Thyroid gland (tissue), 4 donors: ENCODE measurements around the gene CCL7. TPM values are rescaled to one million over a fixed set of nuclear protein-coding genes. Genes with fewer than 3 reads are reported as not detected.

Experiments
- DNase-seq, 2 donors: peaks; one replicate each; pipeline ENCODE4 v3.0.0-alpha.2; 2019
- H3K27ac ChIP-seq, 3 donors: fragments of 200-600 bp; sonication (generic); 1 replicate in 2 of 3; 2 replicates in 1 of 3; pipeline ENCODE4 v1.5.1; 2016 to 2019; ENCODE audit warnings: mild to moderate bottlenecking in 1 of 3, moderate library complexity in 1 of 3
- H3K27me3 ChIP-seq: fragments of 200-600 bp; sonication (generic); one replicate; pipeline ENCODE4 v1.5.1; 2019
- H3K36me3 ChIP-seq, 2 donors: fragments of 200-600 bp; sonication (generic); one replicate each; pipeline ENCODE4 v1.5.1; 2016 to 2019
- H3K4me1 ChIP-seq, 2 donors: fragments of 200-600 bp; sonication (generic); one replicate each; pipeline ENCODE4 v1.5.1; 2017 to 2019
- H3K4me3 ChIP-seq, 3 donors: fragments of 200-600 bp; sonication (generic); replicated peaks in 1 of 3; 1 replicate in 2 of 3; 2 replicates in 1 of 3; pipeline ENCODE4 v1.5.1; 2016; ENCODE audit warnings: mild to moderate bottlenecking in 1 of 3
- H3K9me3 ChIP-seq: fragments of 200-600 bp; sonication (generic); one replicate; pipeline ENCODE4 v1.5.1; 2017
- POLR2A ChIP-seq, 2 donors: fragments of 450-650 bp; IDR thresholded peaks; one replicate each; pipeline ENCODE4 v1.6.1; 2017; ENCODE audit warnings: antibody characterized with exemption in 2 of 2, mild to moderate bottlenecking in 2 of 2, moderate library complexity in 1 of 2
- WGBS, 2 donors: methylation state at CpG; one replicate each; pipeline ENCODE4 v1.1.5; 2017; 5-methylcytosine and 5-hydroxymethylcytosine counted together
- intact Hi-C: fragments of 100-400 bp; cut with DNase I; formaldehyde crosslinking; loops from one replicate; pipeline ENCODE4 v1.15.1; 2023
- total RNA-seq, 4 donors: library from RNA; depleted of rRNA; stranded (reverse); fragments of >200 nt; gene quantifications; one replicate each; pipeline ENCODE4 v1.2.3, GENCODE V29; 2016
- TF ChIP-seq, protein P1 (sequence below), 6 experiments: fragments of 200-600 bp in 3 of 6; fragments of 450-650 bp in 3 of 6; sonication (generic) in 3 of 6; IDR thresholded peaks; one replicate each; pipeline ENCODE4 v1.5.1; 2016 to 2019; ENCODE audit warnings: antibody characterized with exemption in 6 of 6, mild to moderate bottlenecking in 2 of 6, inconsistent platforms in 1 of 6, moderate library complexity in 1 of 6

The CCL7 gene
- total RNA-seq, 4 donors from 2014 or later, result not detected

DNA sequence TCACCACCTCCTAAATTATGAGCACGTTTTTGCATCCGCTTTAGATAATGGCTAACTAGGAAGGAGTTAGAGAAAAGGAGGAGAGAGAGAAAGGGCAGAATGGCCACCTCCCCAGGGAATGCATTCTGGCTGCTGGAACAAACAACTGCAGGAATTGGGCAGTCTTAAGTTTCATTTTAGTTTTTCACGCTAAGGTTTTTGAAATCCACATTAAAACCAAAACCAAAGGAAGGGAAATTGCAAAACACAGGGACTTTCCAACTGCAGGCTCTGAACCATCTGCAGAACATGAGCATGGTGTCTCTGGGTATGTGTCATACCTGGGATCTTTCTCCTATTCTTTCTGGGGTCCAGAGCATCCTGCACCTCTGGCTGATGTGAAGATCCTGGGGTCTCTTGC is 37.1 kb downstream of the CCL7 start:
- intact Hi-C loops, result no loop called here
- no peak for DNase-seq
- H3K36me3 ChIP-seq, result no peaks in the 10 kb centered on the region
- WGBS, 2 donors, result 38 to 44% methylated on average over 3 of the region's 3 CpGs
- H3K27me3 ChIP-seq, result no peaks in the 10 kb centered on the region
- no peak overlapping the region for H3K27ac ChIP-seq
- no peaks in the 10 kb centered on the region for H3K4me1 ChIP-seq
- TF ChIP-seq, protein P1, sequence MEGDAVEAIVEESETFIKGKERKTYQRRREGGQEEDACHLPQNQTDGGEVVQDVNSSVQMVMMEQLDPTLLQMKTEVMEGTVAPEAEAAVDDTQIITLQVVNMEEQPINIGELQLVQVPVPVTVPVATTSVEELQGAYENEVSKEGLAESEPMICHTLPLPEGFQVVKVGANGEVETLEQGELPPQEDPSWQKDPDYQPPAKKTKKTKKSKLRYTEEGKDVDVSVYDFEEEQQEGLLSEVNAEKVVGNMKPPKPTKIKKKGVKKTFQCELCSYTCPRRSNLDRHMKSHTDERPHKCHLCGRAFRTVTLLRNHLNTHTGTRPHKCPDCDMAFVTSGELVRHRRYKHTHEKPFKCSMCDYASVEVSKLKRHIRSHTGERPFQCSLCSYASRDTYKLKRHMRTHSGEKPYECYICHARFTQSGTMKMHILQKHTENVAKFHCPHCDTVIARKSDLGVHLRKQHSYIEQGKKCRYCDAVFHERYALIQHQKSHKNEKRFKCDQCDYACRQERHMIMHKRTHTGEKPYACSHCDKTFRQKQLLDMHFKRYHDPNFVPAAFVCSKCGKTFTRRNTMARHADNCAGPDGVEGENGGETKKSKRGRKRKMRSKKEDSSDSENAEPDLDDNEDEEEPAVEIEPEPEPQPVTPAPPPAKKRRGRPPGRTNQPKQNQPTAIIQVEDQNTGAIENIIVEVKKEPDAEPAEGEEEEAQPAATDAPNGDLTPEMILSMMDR (IDR thresholded peaks at IDR 0.05), result no peak
- no peak for TF ChIP-seq POLR2A (IDR thresholded peaks at IDR 0.05)
- H3K4me3 ChIP-seq, result no peak overlapping the region
- no peaks in the 10 kb centered on the region for H3K9me3 ChIP-seq

DNA sequence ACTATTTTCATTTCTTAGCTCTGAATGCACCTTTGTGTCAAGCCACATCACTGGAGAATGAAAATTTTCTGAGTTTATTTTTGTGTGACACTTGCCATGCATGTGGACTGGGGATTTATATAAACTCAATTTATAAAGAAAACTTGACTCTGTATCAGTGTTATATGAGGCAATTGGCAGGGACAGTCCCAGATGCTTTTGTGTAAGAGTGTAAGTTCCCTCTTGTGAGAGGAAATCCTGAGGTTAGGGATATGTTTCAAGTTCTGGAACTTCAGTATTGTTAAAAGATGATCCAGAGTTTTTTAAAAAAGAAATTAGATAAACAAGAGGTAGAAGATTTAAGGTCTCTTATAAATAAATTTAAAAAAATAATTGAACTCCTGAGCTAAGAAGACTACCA is 38.4 kb downstream of the CCL7 start:
- intact Hi-C loops, result no loop called here
- H3K9me3 ChIP-seq, result no peaks in the 10 kb centered on the region
- H3K36me3 ChIP-seq, result no peaks in the 10 kb centered on the region
- H3K4me1 ChIP-seq, result peaks cover 0 to under 1% of the 10 kb centered on the region in 2 donors
- no peak for DNase-seq
- no peaks in the 10 kb centered on the region for H3K27me3 ChIP-seq
- no peak for TF ChIP-seq POLR2A (IDR thresholded peaks at IDR 0.05)
- TF ChIP-seq, protein P1 (IDR thresholded peaks at IDR 0.05), result no peak
- H3K27ac ChIP-seq, result no peak overlapping the region
- no peak overlapping the region for H3K4me3 ChIP-seq

DNA sequence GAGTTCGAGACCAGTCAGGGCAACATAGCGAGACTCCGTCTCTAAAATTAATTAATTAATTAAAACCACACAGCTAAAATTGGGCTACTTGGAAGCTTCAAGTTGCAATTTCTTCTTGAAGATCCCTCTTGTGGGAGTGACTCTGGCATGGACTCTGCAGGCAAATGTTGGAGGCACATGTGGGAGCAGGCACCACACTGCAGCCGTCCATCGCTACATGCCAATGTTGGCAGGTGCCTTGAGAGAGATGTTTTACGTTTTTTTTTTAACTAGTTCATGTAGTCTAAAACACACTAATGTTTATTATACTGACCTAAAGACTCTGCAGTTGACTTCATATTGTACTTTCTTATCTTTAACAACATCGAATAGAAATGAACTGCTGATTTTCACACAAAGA is 41.3 kb downstream of the CCL7 start:
- TF ChIP-seq, protein P1 (IDR thresholded peaks at IDR 0.05), result no peak
- TF ChIP-seq POLR2A (IDR thresholded peaks at IDR 0.05), result no peak
- DNase-seq, result no peak
- Histone ChIP-seq H3K4me1 (peaks cover 0 to 8% of the 10 kb centered on the region in 2 donors), H3K27me3 (no peaks in the 10 kb centered on the region), H3K36me3 (no peaks in the 10 kb centered on the region), H3K9me3 (no peaks in the 10 kb centered on the region), H3K27ac (no peak overlapping the region), H3K4me3 (no peak overlapping the region)
- intact Hi-C loops, result loop anchor here (5.0 kb wide), 1 partner anchor 51 kb away; the partner anchor contains the start of gene CCL1
- WGBS, 2 donors, result 79 to 87% methylated on average over 7 of the region's 7 CpGs

DNA sequence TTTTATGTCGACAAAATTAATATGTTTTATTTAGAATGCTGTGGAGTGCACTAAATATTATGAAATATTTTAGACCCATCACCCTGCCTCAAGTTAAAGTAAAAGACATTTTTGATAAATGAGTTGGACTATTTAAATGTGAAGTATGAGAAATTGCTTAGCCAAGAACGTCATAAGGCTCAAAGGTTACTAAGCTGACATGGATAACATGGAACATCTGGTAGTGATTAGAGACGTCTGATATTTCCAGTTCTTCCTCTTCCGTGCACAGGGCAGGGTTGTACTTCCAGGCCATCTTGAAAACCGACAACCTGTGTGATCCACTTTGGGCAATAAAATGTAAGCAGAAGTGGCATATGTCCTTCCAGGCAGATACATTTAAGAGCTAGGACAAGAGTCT is 42.1 kb downstream of the CCL7 start:
- Histone ChIP-seq H3K27me3 (no peaks in the 10 kb centered on the region), H3K9me3 (no peaks in the 10 kb centered on the region), H3K4me1 (peaks cover 0 to 8% of the 10 kb centered on the region in 2 donors), H3K27ac (no peak overlapping the region), H3K4me3 (no peak overlapping the region), H3K36me3 (no peaks in the 10 kb centered on the region)
- TF ChIP-seq, protein P1 (IDR thresholded peaks at IDR 0.05), result no peak
- TF ChIP-seq POLR2A (IDR thresholded peaks at IDR 0.05), result no peak
- 56 to 58% methylated on average over 5 of the region's 5 CpGs for WGBS, 2 donors
- no peak for DNase-seq
- intact Hi-C loops, result loop anchor here (5.0 kb wide), 1 partner anchor 50 kb away; the partner anchor contains the start of gene CCL1

DNA sequence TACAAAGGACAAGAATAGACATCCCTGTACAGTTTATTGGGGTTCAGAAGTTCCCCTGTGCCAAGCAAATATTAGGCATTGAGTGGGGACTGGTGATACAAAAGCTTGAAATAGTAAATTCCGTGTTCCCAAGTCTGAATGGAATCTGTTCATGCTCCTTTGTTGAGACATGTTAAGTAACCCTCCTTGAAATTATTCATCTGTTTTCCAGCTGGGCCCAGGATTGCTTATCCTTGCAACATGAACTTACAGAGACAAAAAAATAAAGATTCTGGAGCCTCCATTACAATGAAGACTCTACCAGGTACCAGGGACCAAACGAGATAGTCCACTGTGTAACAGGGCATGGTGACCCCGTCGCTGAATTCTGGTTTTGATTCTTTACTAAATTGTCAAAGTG is 43.1 kb downstream of the CCL7 start:
- Histone ChIP-seq H3K4me1 (peaks cover 0 to 8% of the 10 kb centered on the region in 2 donors), H3K9me3 (no peaks in the 10 kb centered on the region), H3K27me3 (no peaks in the 10 kb centered on the region), H3K27ac (no peak overlapping the region), H3K36me3 (no peaks in the 10 kb centered on the region), H3K4me3 (no peak overlapping the region)
- intact Hi-C loops, result loop anchor here (5.0 kb wide), 1 partner anchor 49 kb away; the partner anchor contains the start of gene CCL1
- 92 to 95% methylated on average over 4 of the region's 4 CpGs for WGBS, 2 donors
- no peak for DNase-seq
- no peak for TF ChIP-seq POLR2A (IDR thresholded peaks at IDR 0.05)
- TF ChIP-seq, protein P1 (IDR thresholded peaks at IDR 0.05), result no peak
